ENCODE measurements around the gene KLF17.
"Not testable (repeated sequence)": the region's sequence is repeated elsewhere in the genome, so short reads cannot be mapped to it uniquely, and the experiment has no call there.

KLF17 gene

DNA sequence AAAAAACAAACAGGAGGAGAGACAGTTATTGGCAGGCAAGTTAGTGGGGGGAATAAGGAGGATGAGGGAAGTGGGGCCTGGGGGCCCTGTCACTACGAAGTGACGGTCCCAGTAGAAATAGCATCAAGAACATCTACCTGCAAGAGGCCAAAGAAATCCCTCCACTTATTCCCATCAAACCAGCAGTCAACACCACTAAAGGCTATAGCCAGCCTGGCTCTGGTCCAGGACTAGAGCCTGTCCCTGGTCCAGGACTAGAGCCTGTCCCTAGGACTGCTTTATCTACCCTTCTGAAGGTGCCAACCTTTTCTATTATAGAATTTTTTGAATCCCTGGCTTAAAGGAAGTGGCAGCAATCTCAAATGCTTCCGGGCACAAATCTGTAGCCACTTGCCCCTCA lies 19.6 kb downstream of the KLF17 start:
- TF ChIP-seq, protein P1, sequence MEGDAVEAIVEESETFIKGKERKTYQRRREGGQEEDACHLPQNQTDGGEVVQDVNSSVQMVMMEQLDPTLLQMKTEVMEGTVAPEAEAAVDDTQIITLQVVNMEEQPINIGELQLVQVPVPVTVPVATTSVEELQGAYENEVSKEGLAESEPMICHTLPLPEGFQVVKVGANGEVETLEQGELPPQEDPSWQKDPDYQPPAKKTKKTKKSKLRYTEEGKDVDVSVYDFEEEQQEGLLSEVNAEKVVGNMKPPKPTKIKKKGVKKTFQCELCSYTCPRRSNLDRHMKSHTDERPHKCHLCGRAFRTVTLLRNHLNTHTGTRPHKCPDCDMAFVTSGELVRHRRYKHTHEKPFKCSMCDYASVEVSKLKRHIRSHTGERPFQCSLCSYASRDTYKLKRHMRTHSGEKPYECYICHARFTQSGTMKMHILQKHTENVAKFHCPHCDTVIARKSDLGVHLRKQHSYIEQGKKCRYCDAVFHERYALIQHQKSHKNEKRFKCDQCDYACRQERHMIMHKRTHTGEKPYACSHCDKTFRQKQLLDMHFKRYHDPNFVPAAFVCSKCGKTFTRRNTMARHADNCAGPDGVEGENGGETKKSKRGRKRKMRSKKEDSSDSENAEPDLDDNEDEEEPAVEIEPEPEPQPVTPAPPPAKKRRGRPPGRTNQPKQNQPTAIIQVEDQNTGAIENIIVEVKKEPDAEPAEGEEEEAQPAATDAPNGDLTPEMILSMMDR (IDR thresholded peaks at IDR 0.05; ENCODE audit: control insufficient read depth, extremely low read depth, insufficient read depth) = no peak
- H3K4me3 ChIP-seq (ENCODE audit: low read depth, low read length) = no peak overlapping the region
- no peak for DNase-seq (ENCODE audit: low read depth)

DNA sequence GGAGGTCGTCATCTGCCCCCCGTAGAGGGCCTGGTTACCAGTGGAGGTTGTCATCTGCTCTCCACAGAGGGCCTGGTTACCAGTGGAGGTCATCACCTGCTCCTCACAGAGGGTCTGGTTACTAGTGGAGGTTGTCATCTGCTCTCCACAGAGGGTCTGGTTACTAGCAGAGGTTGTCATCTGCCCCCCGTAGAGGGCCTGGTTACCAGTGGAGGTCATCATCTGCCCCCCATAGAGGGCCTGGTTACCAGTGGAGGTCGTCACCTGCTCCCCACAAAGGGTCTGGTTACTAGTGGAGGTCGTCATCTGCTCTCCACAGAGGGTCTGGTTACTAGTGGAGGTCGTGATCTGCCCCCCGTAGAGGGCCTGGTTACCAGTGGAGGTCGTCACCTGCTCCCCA lies 20.9 kb downstream of the KLF17 start:
- not testable (repeated sequence) for DNase-seq (ENCODE audit: low read depth); H3K4me3 ChIP-seq (ENCODE audit: low read depth, low read length)

DNA sequence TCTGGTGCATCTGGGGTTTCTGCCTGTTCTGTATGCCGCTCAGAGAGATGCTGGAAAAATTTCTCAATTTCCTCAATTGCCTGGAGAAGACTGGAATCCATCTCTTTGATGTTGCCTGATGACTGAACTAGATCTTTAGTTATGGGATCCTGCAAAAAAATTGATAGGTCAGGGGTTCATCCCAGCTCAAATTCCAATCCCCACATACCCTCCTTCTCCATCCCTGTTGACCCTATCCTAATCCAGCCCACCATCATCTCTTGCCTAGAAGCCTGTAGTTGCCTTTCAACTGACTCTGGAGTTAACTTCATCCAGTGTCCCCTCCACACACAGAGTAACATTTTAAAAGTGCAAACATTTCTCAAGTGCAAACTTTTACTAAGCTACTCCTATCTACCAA lies 22.9 kb downstream of the KLF17 start, which contains the start of gene KLF18:
TSS of gene KLF18 (minus strand) at position 101 of the 400 bp plus-strand sequence. CDS start at position 101, 0 bp downstream.
- DNase-seq (ENCODE audit: low read depth) = no peak
- TF ChIP-seq, protein P1 (IDR thresholded peaks at IDR 0.05; ENCODE audit: control insufficient read depth, extremely low read depth, insufficient read depth) = no peak
- no peak within 1 kb of the TSS for H3K4me3 ChIP-seq (ENCODE audit: low read depth, low read length)

DNA sequence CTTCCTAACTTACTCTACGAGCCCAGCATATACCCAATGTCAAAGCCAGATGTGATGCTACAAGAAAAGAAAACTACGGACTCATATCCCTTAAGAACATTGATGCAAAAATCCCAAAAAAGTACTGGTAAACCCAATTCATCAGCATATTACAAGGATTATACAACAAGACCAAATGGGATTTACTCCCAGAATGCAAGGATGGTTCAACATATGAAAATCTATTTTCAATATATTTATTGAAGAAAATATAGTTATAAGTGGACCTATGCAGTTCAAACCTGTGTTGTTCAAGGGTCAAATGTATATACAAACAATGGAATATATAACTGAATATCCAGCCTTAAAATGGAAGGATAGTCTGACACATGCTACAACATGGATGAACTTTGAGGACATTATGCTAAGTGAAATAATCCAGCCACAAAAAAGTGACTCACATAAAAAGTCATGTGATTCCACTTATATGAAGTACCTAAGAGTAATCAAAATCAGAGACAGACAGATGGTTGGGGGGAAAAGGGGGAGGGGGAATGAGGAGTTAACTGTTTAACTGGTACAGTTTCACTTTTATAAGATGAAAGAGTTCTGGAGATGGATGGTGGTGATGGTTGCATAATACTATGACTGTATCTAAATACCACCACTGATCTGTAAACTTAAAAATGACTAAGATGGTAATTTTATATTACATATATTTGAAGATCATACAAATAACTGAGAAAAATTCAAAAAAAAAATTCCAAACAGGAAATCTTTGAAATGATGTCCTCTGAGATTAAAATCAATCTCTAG lies 26.5 kb downstream of the KLF17 start:
- H3K4me3 ChIP-seq (ENCODE audit: low read depth, low read length) = no peak overlapping the region
- TF ChIP-seq, protein P1 (IDR thresholded peaks at IDR 0.05; ENCODE audit: control insufficient read depth, extremely low read depth, insufficient read depth) = no peak
- DNase-seq (ENCODE audit: low read depth) = no peak

DNA sequence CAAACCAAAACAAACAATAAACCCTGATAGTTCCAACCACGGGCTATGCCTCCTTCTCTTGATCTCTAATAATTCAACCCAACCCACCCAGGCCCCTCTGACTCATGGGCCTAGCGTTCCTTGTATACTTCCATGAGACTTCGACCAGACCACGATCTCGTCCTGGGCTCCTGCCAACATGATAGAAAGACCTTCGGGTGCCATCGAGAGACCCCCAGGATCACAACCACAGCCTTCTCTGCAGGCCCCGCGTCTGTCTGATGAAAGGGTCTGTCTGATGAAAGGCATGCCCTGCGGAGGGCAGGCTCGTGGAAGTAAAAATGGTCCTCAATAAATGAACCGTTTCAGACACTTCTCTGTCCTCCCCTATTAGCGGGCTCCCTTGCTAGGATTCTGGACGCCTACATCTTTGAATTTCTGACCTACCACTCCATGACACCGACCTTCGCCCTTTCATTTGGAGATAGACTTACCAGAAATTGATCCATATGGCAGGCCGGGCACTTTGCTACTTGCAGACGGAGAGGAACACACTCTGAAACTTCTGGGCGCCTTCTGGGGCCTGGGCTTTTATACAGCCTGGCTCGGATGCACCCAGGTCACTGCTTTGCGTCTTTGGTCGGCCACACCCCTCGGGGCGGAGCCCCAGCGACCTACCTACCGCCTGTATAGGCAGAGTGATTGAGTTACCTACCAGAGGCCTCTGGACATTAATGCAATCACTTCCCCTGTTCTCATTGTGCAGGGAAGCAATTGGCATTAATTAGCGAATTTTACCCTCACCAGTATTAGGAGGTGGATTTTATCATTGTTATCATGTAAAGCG lies 28.1 kb downstream of the KLF17 start:
- TF ChIP-seq, protein P1 (IDR thresholded peaks at IDR 0.05; ENCODE audit: control insufficient read depth, extremely low read depth, insufficient read depth) = no peak
- H3K4me3 ChIP-seq (ENCODE audit: low read depth, low read length) = no peak overlapping the region
- DNase-seq (ENCODE audit: low read depth) = no peak

- TF ChIP-seq, protein P1 (IDR thresholded peaks at IDR 0.05; ENCODE audit: control insufficient read depth, extremely low read depth, insufficient read depth) = no peak
- no peak overlapping the region for H3K4me3 ChIP-seq (ENCODE audit: low read depth, low read length)
- no peak for DNase-seq (ENCODE audit: low read depth)
Observed at GRCh38 chr1:44147582-44147981, 29.0 kb downstream of the KLF17 start.

DNA sequence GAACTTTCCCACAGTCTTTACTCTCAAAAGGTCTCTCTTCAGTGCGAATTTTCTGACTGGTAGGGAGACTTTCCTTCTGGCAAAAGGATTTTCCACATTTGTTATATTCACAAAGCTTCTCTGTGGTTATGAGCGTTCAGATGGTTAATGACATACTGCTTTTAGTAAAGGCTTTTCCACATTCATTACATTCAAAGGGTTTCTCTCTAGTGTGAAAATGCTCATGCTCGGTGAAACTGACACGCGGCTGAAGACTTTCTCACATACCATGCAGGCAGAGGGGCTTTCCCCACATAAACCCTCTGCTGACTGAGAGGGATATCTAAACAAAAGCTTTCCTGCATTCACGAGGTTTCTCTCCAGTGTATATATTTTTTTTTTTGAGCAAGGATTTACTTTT lies 32.7 kb downstream of the KLF17 start:
- DNase-seq (ENCODE audit: low read depth) = no peak
- no peak overlapping the region for H3K4me3 ChIP-seq (ENCODE audit: low read depth, low read length)
- TF ChIP-seq, protein P1 (IDR thresholded peaks at IDR 0.05; ENCODE audit: control insufficient read depth, extremely low read depth, insufficient read depth) = no peak

All from LNCaP clone FGC (cell line).